K562 (cell line): ENCODE results near the gene TBC1D3B. TPM values are rescaled to one million over a fixed set of nuclear protein-coding genes. Genes with fewer than 3 reads are reported as not detected.
A peak's percentile ranks its signal among the peaks of the same experiment; 100 is the strongest.

Experiments
- CHAMP1 ChIP-seq: fragments of 450-650 bp; IDR thresholded peaks from 2 replicates; pipeline ENCODE4 v1.6.1; 2016; ENCODE audit warnings: mild to moderate bottlenecking
- ETV1 ChIP-seq: fragments of 450-650 bp; conservative IDR thresholded peaks from 2 replicates; pipeline ENCODE4 v1.6.1; 2016; ENCODE audit warnings: missing genetic modification characterization, control low read depth, low read depth, missing compliant biosample characterization
- HDAC8 ChIP-seq: fragments of 450-650 bp; IDR thresholded peaks from 2 replicates; pipeline ENCODE4 v1.6.1; 2016; ENCODE audit warnings: mild to moderate bottlenecking, missing genetic modification characterization, moderate library complexity, missing compliant biosample characterization
- JUND ChIP-seq, 2 experiments: IDR thresholded peaks; 2 replicates in 1 of 2; 3 replicates in 1 of 2; pipeline ENCODE4 v1.6.1; 2011; ENCODE audit warnings: borderline replicate concordance in 2 of 2, low read depth in 2 of 2, low read length in 2 of 2, improper control_type of control experiment in 1 of 2, missing biosample characterization in 1 of 2, missing genetic modification characterization in 1 of 2, missing genetic modification reagents in 1 of 2
- KLF16 ChIP-seq: IDR thresholded peaks from 2 replicates; pipeline ENCODE4 v1.6.1; 2016; ENCODE audit warnings: antibody characterized with exemption
- MAFG ChIP-seq: fragments of 450-650 bp; conservative IDR thresholded peaks from 2 replicates; pipeline ENCODE4 v1.6.1; 2016; ENCODE audit warnings: missing genetic modification characterization, missing compliant biosample characterization
- MITF ChIP-seq: IDR thresholded peaks from 2 replicates; pipeline ENCODE4 v1.6.1; 2014; ENCODE audit warnings: antibody characterized with exemption
- NFE2 ChIP-seq: IDR thresholded peaks from 2 replicates; pipeline ENCODE4 v1.6.1; 2014; ENCODE audit warnings: antibody characterized with exemption, low read depth
- RNF219 ChIP-seq: fragments of 250-450 bp; sonication (Bioruptor Pico); IDR thresholded peaks from 2 replicates; pipeline ENCODE4 v1.5.0; 2022; ENCODE audit warnings: mild to moderate bottlenecking
- SIN3A ChIP-seq, 2 experiments: fragments of 150-350 bp in 1 of 2; IDR thresholded peaks; 2 replicates each; pipeline ENCODE4 v1.6.1; 2011 to 2016; ENCODE audit warnings: borderline replicate concordance in 2 of 2, low read depth in 2 of 2, low read length in 2 of 2, mild to moderate bottlenecking in 2 of 2, moderate library complexity in 2 of 2; ENCODE audit not compliant: control insufficient read depth in 1 of 2
- SMAD2 ChIP-seq: fragments of 150-350 bp; IDR thresholded peaks from 2 replicates; pipeline ENCODE4 v1.6.1; 2014; ENCODE audit warnings: low read depth, mild to moderate bottlenecking, low read length
- SRSF7 ChIP-seq: fragments of 200-400 bp; formaldehyde crosslinking; optimal IDR thresholded peaks from 2 replicates; pipeline ENCODE3; 2017; ENCODE audit warnings: mild to moderate bottlenecking, low read depth, low read length
- ZFP30 ChIP-seq: fragments of 250-450 bp; sonication (Bioruptor Pico); IDR thresholded peaks from 2 replicates; pipeline ENCODE4 v1.8.0; 2022; ENCODE audit warnings: moderate library complexity, mild to moderate bottlenecking, inconsistent platforms, borderline replicate concordance
- ZNF174 ChIP-seq: fragments of 250-450 bp; sonication (Bioruptor Pico); IDR thresholded peaks from 2 replicates; pipeline ENCODE4 v1.4.0; 2020; ENCODE audit warnings: mild to moderate bottlenecking
- ZNF316 ChIP-seq: fragments of 450-650 bp; IDR thresholded peaks from 2 replicates; pipeline ENCODE4 v1.6.1; 2016
- ZNF444 ChIP-seq: fragments of 250-450 bp; sonication (Bioruptor Pico); IDR thresholded peaks from 2 replicates; pipeline ENCODE4 v1.4.0; 2020; ENCODE audit warnings: mild to moderate bottlenecking, moderate library complexity
- polyA plus RNA-seq, 8 experiments: library from polyadenylated mRNA; depleted of rRNA in 4 of 8; stranded (reverse) in 5 of 8; unstranded in 3 of 8; fragments of >200 nt; fragmentation: Nextera tagmentation in 2 of 8; fragmentation: Illumina TruSeq in 1 of 8; extraction: Ambion mirVana in 2 of 8; extraction: Trizol in 1 of 8; gene quantifications; 2 replicates each; pipeline versions ENCODE4 v1.2.1 to v1.2.3, GENCODE V29; 2011 to 2014; ENCODE audit warnings: inconsistent platforms in 1 of 8, missing spikeins in 1 of 8
- total RNA-seq, 7 experiments: library from RNA; depleted of rRNA in 6 of 7; stranded (reverse); fragments of >200 nt in 6 of 7; fragmentation: Illumina TruSeq in 2 of 7; extraction: Trizol in 2 of 7; gene quantifications; 2 replicates each; pipeline versions ENCODE4 v1.2.1 to v1.2.3, GENCODE V29; 2011 to 2021; ENCODE audit warnings: low replicate concordance in 1 of 7

TBC1D3B gene
- total and polyA plus RNA-seq, 9 of the 15 experiments (the other 6 are each of a cell fraction or from before 2014, with no cell fraction given), result 0.29 to 0.60 TPM; not detected in 7

GRCh38 chr17:36198831-36199465 lies 22.5 kb upstream of the TBC1D3B start (continued):
- no peak for TF ChIP-seq ZNF444 (CRISPR knock-in tag)
- TF ChIP-seq KLF16, result no peak
- no peak for TF ChIP-seq MITF
- TF ChIP-seq MAFG (tag), result peak; percentile 56
- no peak for TF ChIP-seq ZFP30 (CRISPR knock-in tag)
- TF ChIP-seq NFE2, result peak; percentile 76
- peak; percentile 69 for TF ChIP-seq ZNF316
- TF ChIP-seq RNF219, result no peak
- TF ChIP-seq CHAMP1, result no peak
- TF ChIP-seq ZNF174 (CRISPR knock-in tag), result no peak
- no peak for TF ChIP-seq ETV1 (tag)
- TF ChIP-seq SIN3A (IDR thresholded peaks at IDR 0.05; ENCODE audit: borderline replicate concordance in 2 of 2, control insufficient read depth in 1 of 2, low read depth in 2 of 2, low read length in 2 of 2), result no peak
- TF ChIP-seq HDAC8, result no peak
- TF ChIP-seq SMAD2, result no peak
- TF ChIP-seq JUND (IDR thresholded peaks at IDR 0.05; ENCODE audit: borderline replicate concordance, low read depth, low read length), result 0 out of 2 replicates have a peak, but pooled peaks have one; percentile 12
- no peak for TF ChIP-seq JUND (tag; IDR thresholded peaks at IDR 0.05; ENCODE audit: borderline replicate concordance, low read depth, low read length)
- no peak for TF ChIP-seq SRSF7
